ENCODE data around the gene TPRA1.

Gene TPRA1

GRCh38 chr3:127565711-127566110, 24.8 kb downstream of the TPRA1 start:
- DNase-seq (ENCODE audit: low spot score): peak; percentile 45

DNA sequence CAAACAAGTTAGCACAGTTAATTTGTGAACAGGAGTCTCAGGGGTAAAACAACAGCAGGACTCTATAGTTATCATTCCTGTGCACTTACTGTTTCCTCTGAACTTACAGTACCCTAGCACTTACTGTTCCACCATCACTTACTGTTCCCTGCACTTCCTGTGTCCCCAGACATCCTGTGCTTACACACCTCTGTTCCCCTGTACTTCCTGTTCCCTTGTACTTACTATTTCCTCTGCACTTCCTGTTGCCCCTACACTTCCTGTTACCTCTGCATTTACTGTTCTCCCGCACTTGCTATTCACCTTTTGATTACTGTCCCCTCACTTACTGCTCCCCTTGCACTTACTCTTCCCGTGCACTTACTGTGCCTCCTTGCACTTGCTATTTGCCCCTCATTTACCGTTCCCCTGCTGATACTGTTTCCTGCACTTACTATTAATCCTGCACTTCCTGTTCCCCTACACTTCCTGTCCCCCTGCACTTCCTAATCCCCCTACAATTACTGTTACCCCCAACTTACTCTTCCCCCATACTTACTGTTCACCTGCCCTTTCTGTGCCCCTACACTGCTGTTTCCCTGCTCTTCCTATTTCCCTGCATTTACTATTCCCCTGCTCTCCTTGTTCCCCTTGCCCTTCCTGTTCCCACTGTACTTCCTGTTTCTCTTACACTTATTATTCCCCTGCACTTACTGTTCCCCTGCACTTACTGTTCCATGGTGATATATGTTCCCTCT, 30.3 kb downstream of the TPRA1 start:
- no peak for DNase-seq (ENCODE audit: low spot score)

DNA sequence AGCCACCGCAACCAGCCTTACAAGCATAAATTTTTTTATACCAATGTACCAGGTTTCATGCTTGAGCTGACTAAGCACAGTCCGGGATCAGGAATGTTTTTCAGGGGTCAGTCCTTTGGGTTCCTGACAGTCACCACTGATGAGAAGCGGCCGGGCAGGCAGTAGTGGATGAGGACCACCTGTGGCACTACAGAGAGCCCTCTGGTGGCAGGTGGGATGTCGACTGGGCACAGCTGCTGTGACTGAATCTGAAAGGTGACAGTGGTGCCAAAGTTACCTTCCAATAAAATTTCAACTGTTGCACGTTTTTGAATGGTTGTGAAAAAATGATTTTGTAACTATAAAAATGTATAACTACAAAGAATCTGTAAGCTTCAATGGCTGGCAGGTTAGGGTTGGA, 34.0 kb downstream of the TPRA1 start:
- no peak for DNase-seq (ENCODE audit: low spot score)

GRCh38 chr3:127555108-127555507, 35.4 kb downstream of the TPRA1 start:
- DNase-seq (ENCODE audit: low spot score): no peak

DNA sequence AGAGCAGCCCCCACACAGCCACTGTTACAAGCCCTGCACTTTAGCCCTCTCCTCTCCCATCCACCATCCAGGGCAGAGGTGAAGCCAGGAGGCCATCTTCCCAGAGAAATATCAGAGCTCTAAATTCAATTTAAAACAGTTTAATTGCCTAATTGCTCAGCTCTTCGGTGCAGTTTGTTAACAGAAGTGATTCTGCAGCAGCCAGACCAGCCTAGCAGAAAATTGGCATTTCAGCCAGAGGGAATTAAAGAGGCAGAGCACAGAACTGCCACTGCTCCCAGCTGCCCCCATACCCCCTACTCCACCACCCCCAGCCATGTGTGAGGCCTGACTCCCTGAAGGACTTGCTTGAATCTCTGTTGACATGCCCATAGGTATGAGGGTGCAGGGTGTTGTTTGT, 38.5 kb downstream of the TPRA1 start:
- DNase-seq (ENCODE audit: low spot score): peak; percentile 92

GRCh38 chr3:127551178-127551577, 39.4 kb downstream of the TPRA1 start:
- DNase-seq (ENCODE audit: low spot score): peak; percentile 15

- DNase-seq (ENCODE audit: low spot score): no peak
These were observed 39.9 kb downstream of the TPRA1 start for GRCh38 chr3:127550468-127551157.

GRCh38 chr3:127549826-127550467, 40.6 kb downstream of the TPRA1 start:
- no peak for DNase-seq (ENCODE audit: low spot score)

DNA sequence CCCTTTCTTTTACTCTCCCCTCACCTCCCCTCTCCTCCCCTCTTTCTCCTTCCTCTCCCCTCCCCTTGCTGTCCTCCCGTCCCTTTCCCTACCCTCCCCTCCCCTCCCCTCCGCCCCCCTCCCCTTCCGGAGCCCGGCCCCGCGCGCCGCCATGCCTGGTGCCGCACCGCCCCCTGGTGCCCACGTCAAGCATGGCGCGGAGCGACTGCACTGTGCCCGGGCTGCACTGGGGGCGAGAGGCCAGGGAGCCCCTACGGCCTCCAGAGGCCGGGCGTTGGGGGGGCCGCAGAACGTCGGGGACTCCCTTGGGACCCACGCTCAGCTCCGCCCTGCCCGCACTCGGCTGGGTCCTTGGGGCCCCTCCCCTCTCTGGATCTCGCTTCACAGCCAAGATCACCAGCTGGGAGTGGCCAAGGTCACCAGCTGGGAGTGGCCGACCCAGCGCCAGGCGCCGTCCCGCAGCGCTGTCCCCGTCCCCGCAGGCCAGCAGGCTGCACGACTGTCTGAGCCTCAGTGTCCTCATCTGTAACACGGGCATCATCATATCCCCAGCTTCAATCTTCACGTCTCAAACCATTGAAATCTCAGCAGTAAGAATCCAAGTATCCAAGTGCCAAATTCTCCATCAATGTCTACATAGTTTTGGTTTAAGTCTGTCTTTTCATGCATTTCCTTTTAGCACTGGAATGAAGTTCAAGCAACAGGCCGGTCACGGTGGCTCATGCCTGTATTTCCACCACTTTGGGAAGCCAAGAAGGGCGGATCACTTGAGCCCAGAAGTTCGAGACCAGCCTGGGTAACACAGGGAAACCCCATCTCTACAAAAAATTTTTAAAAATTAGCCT, 42.5 kb downstream of the TPRA1 start:
- DNase-seq (ENCODE audit: low spot score): peak; percentile 86

GRCh38 chr3:127546970-127547733, 43.4 kb downstream of the TPRA1 start:
- DNase-seq (ENCODE audit: low spot score): no peak

DNA sequence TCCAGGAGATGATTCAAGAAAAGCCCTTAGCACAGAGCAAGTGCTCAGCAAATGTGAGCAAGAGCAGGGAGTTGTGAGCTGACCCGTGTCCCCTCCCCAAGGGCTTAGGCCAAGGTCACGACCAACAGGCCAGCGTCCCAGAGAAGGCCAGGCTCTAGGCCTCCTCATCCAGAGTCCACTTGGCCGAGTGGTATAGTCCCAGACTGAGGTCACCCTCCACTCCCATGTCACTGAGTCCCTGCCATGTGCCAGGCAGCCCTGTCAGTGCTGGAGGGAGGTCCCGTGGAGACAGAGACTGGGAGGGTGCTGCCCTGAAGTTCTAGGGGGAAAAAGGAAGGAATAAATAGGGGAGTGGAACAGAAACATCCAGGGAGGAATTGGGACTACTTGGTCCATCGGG, 44.0 kb downstream of the TPRA1 start:
- DNase-seq (ENCODE audit: low spot score): no peak

DNA sequence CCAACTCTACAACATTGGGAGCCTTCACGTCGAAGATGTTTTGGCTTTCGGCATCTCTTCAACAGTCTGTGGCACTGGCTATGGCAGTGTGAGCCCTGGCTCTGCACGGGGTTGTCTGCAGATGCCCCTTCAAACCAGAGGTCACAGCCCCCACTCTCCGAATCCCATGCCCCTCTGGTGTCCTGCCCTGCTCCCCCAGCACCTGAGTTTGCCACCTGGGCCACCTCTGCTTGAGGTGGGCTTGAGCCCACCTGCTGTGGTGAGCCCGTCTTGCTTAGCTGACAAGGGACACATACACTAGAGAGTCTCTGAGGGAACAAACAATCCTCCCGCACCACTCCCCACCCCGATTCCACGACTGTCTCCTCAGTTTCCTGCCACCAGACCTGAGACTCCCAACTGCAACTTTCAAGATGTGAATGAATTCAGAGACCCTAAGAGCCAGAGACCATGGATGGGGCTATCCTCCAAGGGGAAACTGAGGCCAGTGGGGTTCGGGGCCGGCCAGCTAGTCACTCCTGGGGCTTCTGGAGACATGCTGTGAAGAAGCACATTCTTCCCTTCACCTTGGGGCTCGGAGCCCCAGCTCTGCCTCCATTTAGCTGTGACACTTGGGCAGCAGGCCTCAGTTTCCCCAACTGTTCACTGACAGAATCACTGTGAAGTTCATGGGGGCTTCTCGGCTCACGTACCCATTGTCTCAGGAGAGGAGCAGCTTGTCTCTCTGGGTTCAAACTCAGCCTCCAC, 44.6 kb downstream of the TPRA1 start:
- no peak for DNase-seq (ENCODE audit: low spot score)

GRCh38 chr3:127545216-127545615, 45.3 kb downstream of the TPRA1 start:
- no peak for DNase-seq (ENCODE audit: low spot score)

DNA sequence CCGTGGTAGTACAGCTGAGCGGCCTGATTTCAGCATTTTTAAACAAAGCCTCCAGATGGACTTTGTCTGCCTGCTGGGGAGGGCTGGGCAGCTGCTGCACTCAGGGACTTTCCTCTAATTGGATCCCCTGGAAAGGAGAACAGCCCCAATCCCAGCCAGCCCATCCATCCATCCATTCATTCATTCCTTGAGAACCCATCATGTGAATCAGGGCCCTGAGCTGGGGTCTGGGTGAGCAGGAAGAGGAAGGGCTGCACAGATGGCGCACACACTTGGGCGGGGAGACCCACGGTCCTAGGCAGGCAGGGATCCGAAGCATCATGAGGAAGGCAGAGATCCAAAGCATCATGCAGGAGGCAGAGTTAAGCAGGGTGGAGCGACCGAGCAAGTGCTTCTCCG, 45.7 kb downstream of the TPRA1 start:
- peak; percentile 62 for DNase-seq (ENCODE audit: low spot score)

GRCh38 chr3:127544192-127544802, 46.2 kb downstream of the TPRA1 start:
- DNase-seq (ENCODE audit: low spot score): peak; percentile 89

DNA sequence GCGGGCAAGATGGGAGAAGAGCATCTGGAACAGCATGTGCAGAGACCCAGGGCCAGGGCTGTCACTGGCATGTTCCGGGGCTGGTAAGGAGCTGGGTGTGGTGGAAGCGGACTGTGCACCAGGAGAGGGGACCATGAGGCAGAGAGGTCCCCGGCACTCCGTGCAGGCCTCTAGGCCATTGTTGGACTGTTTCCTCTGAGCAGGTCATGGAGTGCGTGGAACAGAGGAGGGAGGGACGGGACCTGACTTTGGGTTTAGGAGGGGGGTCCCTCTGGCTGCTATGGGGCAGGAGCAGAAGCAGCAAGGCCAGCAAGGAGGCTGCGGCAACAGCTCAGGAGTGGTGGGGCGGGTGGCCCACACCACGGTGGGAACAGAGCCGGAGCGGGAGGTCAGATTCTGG, 47.1 kb downstream of the TPRA1 start:
- no peak for DNase-seq (ENCODE audit: low spot score)

DNA sequence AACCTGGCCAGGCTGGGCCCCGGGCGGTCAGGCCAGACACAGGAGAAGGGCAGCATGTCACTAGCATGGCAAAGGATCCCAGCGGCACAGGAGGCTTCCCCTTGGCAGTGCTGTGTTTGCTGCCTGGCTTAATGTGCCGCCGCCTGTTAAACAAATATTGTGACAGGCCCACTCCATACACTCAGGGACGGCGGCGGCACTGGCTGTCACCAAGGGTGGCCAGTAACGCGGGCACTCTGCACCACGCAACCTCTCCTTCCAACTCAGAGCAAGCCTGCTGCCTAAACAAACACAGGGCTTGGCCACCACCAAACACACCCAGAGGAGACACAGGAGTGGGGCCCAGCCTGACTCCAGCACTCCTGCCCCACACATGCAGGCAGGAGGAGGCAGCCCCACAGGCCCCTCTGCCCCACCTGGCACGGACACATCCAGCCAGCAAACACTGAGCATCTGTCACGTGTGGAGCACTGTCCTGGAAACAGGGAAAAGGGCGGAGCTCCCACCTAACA, 48.0 kb downstream of the TPRA1 start:
- DNase-seq (ENCODE audit: low spot score): no peak

- DNase-seq (ENCODE audit: low spot score): no peak
These were observed 49.2 kb downstream of the TPRA1 start for GRCh38 chr3:127541320-127541719.

DNA sequence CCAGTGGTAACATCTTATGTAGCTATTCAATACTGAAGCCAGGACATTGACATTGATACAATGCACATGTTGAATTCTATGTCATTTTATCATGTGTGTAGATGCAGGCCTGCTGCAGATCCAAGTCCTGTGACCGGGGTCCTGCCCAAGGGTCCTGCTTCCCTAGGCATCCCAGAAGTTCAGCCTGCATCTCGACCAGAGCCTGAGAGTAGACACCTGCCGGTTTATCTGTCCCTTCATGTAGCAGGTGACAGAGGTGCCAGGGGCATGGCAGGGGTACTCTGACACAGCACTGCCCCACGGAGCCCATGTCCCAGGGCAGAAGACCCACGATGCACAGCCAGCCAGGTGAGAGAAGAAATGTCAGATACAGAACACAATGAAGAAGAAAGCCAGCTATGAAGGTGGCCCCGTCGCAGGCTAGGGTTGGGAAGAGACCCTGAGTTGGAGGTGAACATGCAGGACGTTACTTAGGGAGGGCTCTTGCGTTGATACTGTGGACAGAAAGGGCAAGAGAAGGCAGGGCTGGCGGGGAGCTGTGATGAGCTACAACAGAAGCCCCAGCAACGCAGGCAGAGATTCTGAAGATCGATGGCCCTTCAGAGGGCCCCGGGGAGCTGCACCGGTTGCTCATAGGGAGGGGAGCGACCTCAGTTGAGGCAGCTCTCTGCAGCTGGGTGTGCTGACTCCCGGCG, 51.0 kb downstream of the TPRA1 start:
- no peak for DNase-seq (ENCODE audit: low spot score)

All from SK-N-DZ (cell line).